GM19397 (cell line): Measurements from ENCODE around the gene SNORC.
"Not testable (repeated sequence)": the region's sequence is repeated elsewhere in the genome, so short reads cannot be mapped to it uniquely, and the experiment has no call there.

ENCODE experiments used
- ATAC-seq: cut with Tn5 transposase; IDR thresholded peaks from one replicate; pipeline ENCODE4 v1.9.1; 2021; ENCODE audit warnings: mild to moderate bottlenecking, moderate library complexity; ENCODE audit not compliant: unreplicated experiment

The SNORC gene

DNA sequence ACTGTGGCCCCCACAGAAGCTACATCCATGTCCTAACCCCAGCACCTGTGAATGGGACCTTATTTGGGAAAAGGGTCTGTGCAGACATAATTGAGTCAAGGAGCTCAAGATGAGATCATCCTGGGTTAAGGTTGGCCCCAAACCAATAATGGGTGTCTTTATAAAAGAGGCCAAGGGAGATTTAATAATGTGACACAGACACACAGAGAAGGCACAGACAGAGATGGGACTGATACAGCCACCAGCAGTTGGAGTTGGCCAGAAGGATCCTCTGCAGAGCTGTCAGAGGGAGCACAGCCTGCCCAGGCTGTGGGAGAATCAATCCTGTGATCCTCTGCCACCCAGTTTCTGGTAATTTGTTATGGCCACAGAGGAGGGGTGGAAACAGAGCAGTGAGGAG is 26.0 kb downstream of the SNORC start:
- no peak for ATAC-seq

DNA sequence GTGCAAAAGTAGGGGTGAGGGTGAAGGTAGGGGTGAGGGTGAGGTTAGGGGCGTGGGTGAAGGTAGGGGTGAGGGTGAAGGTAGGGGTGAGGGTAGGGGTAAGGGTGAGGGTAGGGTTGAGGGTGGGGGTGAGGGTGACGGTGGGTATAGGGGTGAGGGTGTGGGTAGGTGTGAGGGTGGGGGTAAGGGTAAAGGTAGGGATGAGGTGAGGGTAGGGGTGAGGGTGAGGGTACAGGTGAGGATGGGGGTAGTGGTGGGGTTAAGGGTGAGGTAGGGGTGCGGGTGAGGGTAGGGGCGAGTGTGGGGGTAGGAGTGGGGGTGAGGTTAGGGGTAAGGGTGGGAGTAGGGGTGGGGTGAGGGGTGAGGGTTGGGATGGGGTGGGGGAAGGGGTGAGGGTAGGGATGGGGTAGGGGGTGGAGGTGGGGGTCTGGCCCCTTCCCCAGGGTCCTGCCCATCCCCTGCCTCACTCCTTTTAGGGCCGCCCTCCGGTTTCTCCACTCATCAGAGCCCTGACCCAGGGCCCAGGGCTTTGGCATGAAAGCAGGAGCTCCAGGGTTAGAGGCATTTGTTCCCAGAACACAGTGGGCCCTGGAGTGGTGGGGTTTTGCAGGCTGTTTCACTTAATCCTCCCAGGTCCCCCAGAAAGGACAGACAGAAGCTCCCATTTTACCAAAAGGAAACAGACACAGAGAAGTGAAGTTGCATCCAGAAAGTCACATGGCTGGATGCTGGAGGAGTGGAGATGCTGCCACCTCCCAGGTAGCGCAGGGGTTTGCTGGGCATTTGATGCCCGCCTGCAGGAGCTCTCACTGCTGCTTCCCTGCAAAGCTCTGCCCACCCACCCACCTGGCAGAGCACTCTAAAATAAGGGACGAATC is 26.9 kb downstream of the SNORC start:
- no peak for ATAC-seq

DNA sequence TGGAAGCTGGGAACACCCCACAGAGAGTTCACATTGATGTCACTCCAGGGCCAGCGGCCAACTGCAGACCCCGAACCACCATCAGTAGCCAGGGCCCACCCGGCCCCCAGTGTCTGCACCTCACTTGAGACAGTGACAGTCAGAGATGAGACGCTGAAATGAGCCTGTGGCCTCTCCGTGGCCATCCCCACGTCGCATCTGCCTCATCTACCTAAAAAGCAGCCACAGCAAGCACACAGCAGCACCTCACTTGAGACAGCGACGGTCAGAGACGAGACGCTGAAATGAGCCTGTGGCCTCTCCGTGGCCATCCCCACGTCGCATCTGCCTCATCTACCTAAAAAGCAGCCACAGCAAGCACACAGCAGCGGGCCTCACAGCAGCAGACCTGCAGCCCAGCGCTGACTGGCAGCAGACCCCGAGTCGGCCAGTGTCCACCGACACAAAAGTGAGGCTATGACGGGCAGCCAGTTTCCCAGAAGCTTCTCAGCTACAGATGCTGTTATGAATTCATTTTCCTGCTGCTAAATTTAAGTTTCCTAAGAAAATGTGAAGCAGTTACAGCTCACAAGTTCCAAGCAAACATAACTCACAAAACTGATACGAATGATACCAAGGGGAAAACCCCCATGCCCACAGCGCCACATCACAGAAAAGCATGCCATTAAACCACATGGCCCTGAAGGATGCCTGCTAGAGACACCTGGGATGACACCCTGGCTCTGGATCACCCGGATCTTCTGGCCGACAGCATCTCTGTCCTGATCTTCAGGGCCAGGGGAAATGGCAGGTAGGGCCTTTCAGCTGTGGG is 27.7 kb downstream of the SNORC start:
- no peak for ATAC-seq

DNA sequence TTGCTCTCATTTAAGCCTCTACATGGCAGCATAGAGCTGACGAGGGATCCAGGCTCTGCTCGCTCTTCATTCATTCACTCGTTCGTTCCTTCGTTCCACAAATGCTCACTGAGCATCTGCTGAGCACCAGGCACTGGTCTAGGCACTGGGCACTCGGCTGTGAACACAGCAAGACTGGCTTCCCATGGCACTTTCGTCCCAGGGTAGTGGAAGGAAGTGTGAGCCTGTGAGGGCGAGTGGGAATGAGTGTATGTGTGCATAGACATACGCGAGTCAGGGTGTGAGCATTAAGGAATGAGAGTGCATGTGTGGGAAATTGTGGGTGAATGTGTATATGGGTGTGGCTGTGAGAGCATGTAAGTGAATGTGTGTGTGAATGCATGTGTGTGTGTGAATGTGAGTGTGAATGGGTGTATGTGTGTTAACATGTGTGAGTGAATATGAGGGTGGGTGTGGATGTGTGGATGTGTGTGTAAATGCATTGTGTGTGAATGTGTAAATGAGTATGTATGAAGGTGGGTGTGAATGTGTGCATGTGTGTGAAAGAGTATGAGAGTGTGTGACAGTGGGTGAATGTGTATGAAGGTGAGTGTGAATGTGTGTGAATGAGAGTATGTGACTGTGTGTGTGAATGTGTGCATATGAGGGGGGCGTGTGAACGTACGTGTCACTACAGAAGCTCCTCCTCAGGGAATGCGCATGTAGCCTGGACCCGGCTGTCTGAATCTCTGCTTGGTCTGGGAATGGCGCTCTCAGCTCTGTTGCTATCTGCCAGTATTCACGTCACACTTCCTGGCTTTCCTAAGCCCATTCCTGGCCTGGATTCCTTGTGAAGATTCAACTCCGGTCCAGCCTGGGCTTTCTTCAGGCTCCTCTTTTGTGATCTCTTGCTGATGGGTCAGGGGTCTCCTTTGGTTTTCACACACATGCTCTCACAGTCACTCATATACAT is 28.8 kb downstream of the SNORC start:
- ATAC-seq: no peak

DNA sequence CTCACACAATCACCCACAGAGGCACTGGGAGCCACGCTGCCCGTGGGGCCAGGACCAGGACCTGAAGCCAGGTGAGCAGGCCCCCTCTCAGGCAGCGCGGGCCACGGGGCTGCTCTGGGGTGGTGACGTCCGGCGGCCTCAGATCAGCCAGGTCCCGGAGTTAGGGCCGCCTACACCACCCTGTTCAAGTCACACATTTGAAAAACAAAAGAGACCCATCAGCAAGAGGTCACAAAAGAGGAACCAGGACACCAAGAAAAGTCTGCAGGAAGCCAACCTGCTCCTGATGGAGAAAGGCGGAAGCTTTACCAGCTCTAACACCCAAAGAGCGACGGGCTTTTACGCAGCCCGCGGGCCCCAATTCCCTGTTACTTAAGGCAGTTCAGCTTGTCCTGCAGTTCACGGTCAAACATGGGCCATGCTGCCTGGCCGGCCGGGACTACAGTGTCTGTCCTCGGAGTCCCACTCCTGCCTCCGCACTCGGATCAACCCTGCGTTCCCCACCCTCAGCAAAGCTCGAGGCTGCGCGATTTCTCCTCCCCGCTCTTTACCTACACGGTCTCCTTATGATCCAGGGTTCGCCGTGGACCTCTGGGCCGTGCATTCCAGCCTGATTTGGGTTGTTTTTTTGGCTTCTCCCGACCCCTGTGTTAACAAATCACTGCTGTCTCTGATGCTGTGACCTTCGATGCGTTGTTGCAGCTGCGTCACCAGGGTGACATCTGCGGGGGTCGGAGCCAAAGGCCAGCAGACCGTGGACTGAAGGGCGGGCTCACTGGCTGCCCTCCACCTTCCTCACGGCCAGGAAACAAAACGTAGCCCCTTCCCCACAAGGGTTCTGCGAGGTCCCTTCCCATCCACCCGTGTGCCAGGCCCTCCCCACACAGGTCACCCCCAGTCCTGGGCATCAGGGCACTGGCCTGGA is 31.0 kb downstream of the SNORC start:
- ATAC-seq: no peak

DNA sequence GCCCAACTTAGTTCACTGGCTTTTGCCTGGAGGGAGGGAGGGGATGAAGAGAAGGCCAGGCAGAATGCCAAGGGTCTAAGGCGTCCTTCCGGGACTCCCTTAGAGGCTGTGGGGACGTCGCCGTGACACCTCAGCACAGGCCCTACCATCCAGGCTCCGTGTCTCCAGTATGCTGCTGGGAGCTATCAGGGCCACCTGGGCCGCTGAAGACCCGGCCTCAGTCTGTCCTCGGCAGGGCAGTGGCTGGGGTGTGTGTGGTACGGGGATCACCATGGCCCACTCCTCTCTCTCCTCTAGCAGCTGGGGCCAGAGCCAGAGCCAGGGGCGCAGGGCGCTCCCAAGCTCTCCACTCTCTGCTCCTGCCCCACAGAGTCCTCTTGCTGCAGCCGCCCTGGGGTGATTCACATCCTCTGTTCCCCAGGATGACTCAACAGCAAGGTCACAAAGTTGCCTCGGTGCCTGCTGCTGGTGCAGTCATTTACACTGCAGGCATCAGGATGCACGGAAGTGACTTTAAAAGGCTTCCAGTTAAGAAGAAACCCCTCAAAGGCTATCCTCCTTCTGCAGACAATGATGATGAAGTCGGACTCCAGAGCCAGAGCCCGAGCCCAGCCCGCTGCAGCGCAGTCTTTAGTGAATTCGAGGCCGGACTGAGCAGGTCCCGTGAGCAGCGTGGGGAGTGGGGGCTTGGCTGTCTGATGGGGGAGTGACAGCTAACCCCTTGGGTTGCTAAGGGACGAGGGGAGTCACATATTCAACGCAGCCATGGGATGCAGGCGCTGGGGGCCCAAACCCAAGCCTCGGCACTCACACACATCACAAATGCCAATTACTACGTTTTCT is 31.9 kb downstream of the SNORC start:
- ATAC-seq: no peak

DNA sequence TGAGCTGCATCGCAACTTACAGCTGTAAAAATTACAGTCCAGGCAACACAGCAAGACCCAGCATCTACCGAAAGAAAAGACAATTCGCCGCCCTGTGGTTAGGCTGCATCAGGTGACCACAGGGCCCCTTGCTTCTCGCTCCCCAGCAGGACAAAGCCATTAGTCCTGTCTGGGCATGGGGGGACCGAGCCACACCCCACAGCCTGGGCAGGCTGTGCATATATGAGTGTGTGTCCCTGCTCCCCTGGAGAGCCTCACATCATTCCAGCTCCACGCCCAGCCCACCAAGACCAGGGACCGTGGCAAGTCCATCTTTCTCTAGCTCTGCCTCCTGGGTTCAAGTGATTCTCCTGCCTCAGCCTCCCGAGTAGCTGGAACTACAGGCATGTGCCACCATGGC is 33.9 kb downstream of the SNORC start:
- ATAC-seq: no peak

DNA sequence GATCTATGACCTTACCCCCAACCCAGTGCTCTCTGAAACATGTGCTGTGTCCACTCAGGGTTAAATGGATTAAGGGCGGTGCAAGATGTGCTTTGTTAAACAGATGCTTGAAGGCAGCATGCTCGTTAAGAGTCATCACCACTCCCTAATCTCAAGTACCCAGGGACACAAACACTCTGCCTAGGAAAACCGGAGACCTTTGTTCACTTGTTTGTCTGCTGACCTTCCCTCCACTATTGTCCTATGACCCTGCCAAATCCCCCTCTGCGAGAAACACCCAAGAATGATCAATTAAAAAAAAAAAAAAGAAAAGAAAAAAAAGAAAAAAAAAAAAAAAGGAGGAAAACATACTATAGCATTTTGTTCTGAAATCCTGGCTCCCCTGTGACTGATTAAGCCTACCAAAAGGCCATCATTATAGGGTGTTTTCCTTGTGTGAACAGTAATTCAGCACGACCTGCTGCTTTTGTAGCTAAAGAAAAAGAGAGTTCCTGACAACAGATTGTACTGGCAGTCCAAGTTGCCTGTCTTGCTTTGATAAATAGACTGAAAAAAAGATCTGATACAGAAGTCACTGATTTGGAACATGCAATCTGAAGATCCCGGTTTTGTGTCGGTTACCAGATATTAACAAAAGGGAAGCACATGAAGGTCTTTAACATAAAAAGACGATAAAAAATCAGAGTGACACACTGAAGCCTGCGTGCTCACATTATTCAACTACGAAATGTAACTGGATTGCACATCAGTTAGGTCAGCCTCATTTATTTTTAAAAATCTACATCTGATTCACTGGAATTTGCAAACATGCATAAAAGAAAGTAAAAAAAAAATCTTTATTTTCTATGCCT is 37.0 kb downstream of the SNORC start:
- not testable (repeated sequence) for ATAC-seq

DNA sequence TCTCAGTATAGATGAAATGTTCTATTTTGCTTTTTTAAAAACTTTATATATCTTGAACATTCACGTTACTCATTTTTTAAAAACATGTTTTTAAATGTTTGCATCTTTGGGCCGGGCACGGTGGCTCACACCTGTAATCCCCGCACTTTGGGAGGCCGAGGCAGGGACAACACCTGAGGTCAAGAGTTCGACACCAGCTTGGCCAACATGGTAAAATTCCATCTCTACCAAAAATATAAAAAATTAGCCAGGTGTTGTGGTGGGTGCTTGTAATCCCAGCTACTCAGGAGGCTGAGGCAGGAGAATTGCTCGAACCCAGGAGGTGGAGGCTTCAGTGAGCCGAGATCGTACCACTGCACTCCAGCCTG is 37.6 kb downstream of the SNORC start:
- ATAC-seq: not testable (repeated sequence)

DNA sequence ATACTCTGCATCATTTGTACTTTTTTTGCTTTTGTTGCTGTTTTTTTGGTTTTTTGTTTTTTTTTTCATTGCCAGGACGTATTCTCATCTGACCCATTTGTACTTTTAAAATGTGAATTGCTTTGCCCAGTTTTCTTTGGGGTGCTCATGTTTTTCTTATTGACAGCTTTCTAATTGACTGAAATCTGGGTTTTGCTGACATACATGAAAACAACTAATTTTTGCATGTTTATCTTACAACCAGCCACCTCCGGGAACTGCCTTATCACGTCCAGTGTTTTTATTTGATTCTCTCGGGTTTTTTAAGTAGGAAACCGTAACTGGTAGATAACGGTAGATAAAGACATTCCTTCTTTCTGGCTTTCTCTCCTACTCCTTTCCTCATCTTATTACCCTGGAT is 38.6 kb downstream of the SNORC start:
- no peak for ATAC-seq

DNA sequence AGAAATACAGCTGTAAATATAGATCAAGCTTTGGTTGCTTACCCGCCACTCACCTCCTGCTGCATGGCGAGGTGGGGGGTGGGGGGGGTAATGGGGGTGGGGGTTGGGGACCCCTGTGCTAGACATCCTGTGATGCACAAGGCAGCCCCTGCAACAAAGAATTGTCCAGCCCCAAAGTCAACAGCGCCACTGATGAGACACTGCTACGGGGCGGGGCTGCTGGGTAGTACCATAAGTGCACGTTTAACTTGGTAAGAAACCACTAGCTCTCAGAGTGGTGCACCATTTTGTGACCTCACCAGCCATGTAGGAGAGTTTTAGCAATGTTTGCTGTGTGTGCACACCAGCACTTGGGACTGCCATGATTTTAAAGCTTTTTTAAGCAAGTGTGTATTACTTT is 40.3 kb downstream of the SNORC start:
- no peak for ATAC-seq

DNA sequence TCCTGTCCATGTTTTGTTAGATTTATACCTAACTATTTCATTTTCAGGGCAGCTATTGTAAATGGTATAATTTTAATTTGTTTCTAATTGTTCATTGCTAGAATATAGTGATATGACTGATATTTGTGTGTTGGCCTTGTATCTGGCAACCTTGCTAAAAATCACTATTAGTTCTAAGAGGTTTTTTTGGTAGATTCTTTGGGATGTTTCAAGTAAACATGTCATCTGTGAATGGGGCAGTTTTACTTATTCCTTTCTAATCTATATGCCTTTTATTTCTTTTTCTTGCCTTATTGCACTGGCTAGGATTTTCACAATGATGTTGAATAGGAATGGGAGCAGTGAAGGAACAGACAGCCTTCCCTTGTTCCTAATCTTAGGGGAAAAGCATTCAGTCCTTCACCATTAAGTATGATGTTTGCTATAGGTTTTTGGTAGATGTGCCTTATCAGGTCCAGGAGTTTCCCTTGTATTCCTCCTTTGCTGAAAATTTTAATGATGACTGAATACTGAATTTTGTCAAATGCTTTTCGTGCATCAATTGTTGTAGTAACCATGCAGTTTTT is 41.7 kb downstream of the SNORC start:
- no peak for ATAC-seq

DNA sequence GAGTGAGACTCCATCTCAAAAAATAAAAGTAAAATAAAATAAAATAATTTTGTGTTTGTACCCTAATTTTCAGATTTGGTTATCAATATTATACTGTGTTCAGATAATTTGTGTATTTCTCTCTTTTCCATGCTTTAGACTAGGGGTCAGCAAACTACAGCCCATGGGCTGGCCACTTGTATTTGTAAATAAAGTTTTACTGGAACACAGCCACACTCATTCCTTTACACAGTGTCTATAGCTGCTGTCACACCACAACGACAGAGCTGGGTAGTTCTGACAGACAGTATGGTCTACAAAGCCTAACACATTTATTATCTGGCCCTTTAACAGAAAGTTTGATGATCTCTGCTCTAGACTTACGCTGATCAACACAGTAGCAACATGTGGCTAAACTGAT is 43.8 kb downstream of the SNORC start:
- no peak for ATAC-seq

DNA sequence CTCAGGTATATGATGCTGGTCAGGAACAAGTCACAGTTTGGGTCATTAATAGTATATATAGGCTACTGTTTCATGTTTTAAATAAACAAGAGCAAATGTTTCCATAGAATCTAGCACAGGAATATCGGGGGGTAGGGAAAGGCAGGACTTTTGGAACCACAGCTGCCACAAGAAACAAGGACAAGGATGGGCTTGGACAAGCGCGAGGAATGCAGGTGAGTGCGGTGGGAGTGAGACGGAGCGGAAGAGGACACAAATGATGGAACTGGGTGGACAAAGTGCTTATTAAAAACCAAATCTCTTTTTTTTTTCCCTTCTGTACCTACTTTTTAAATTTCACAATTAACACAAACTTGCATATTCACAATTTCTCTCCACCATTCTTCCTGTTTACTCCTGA is 49.1 kb downstream of the SNORC start:
- ATAC-seq: no peak

DNA sequence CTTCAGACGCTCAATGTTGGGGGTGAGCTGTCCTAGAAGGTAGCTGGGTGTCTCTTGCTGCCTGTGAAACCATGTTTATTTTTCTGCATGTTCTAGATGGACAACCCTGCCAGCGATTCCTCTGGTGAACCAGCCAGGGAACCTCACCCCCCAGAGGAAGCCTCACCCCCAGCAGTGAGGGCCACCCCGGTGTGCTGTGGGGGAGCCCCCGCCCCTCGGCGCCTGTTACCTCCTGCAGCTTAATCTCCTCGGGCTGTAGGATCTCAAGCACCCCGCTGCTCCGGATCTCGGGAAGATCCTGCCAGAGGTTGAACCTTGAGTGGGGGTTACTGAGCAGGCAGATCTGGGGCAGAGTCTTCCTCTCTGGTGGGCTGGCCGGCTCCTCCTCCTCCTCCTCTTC is 50.0 kb downstream of the SNORC start:
- no peak for ATAC-seq

DNA sequence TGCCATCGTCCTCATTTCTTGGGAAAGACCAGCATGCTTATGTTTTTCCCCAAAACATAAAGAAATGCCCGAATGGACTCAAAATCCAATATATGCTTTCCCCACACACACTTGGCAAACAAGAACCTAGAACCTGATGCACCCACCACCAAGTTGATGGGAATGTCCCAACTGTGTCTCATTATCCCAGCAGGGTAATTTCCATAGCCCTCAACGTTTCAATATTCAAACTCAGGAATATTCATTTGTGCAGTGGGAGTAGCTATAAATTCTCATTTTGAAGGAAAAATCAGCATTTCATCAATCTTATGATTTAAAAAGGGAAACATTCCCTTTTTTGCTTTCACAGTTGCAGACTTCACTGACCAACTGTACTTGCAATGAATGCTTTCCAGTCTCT is 50.7 kb downstream of the SNORC start:
- ATAC-seq: no peak

DNA sequence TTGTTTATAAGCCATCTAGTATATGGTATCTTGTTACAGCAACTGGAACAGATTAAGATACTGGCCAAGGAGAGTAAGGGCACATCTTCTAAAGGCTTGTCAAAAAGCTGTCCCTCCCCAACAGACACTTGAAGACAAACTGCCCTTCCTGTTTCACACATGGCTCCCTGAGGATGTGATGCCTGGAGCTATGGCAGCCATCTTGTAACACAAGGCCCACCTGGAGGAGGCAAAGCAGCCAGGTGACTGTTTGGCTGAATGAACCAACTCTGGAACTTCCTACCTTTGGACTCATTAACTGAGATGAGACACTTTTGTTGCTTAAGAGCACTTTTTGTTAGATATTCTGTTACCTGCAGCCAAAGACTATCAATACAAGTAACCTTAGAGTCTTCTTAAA is 54.4 kb downstream of the SNORC start:
- ATAC-seq: no peak
